Islet precursor cell (in vitro differentiated cells): ENCODE data around the gene CNOT3.
"Not testable (repeated sequence)": the region's sequence is repeated elsewhere in the genome, so short reads cannot be mapped to it uniquely, and the experiment has no call there.

Source experiments
- DNase-seq: peaks from one replicate; pipeline ENCODE4 v3.0.0-alpha.2; 2018

CNOT3 gene

DNA sequence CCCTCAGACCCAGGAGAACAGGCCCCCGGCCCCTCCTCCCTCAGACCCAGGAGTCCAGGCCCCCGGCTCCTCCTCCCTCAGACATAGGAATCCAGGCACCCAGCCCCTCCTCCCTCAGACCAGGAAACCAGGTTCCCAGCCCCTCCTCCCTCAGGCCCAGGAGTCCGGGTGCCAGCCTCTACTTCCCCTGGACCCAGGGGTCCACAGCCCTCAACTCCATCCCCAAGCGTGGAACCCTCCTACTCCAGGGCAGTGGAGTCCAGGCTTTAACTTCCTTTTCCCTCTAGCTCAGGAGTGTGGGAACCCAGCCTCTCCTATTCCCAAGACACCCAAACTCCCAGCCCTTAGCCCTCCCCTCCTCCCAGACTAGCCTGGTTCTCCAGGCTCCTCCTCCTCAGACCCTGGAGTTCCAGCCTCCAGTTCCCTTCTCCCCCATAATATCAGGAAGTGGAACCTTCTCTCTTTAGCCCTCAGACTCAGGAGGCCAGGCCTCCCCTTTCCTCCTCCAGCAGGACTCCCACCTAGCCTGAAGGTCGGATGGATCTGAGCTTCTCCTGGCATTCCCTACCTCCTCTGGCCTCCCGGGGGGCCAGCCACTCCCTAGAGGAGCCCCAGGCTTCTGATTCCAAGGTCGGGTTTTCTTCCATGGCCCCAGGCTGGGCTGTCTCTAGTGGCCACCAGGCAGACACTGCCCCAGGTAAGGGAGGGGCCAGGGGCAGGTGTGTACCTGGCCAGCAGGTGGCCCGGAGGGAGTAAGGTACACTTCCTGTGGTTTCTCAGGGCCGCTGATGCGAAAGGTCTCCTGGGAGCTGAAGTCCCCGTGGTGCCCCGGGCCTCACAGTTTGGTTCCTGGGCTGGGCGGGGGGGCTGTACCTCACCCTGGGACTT, 35.2 kb downstream of the CNOT3 start, which contains the start of gene TMC4:
TMC4 (minus strand) TSS at position 690 of the 888 bp plus-strand sequence; CDS start at position 647, 43 bp downstream.
- DNase-seq, result peak; percentile 90

DNA sequence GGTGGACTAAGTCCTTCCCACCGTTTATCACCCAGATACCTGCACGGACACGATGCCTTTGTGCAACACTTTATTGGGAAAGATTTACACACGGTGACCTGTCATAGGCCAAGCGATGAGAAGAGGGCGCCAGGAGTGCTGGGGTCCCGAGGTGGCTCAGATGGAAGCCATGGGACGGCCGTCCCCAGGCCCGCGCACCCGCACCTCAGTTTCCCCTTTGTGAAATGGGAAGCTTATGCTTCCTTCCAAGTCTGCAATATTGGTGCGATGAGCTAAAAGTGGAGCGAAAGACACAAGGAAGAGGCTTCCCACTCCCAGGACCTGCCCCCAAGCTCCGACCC, 35.8 kb downstream of the CNOT3 start:
- no peak for DNase-seq

- no peak for DNase-seq
Measured at GRCh38 chr19:54173951-54174834, 36.6 kb downstream of the CNOT3 start.

DNA sequence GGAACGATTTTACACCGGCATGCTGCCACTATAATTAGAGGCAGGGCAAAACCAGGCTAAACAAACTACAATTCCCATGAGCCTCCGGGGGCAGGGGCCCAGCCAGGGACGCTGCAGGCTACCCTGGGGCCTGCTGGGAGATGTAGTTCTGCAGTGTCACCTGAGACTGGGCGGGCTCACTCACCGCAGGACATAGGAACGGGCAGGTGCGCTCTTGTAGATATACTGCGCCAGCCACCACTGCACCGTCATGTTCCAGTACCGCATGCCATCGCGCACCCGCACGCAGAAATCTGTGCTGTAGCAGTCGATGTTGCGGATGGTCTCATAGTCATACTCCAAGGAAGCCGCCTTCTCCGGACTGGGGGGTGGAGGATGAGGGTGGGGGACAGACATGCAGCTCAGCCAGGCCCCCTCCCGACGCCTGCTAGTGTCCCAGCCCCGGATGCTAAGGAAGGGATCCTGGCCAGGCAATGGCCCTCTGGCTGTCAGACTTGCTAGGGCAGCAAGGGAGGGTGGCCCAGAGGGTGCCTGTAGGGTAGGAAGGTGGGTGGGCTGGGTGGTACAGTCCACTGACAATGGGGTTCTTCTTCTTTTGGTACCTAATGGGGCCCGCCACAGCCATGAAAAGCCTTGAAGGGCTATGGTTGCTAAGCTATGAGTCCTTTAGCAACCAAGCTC, 41.2 kb downstream of the CNOT3 start:
- no peak for DNase-seq

- no peak for DNase-seq
Measured at GRCh38 chr19:54179262-54179852, 41.8 kb downstream of the CNOT3 start.

DNA sequence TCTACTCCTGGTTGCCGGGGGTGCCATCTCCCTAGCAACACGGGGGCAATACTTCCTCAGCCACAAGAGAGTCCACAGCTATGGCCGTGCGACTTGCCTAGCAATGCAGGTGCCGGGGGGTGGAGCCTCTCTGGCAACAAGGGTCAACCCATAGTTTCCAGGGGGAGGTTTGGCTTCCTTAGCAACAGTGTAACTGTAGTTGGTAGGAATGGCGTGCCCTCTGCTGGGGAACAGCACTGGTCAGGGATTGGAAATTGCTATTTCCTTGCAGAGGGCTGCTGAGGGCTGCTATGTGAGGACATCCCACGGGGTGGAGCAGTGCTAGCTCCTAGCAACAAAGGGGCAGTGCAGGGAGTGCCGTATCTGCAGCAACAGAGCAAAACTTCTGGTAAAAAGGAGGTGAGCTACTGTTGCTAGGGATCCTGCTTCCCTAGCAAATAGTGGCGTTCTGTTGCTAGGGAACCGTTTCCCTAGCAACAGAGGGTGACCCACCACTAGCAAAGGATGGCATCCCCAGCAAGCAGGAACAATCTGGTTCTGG, 42.4 kb downstream of the CNOT3 start:
- DNase-seq, result peak; percentile 94

DNA sequence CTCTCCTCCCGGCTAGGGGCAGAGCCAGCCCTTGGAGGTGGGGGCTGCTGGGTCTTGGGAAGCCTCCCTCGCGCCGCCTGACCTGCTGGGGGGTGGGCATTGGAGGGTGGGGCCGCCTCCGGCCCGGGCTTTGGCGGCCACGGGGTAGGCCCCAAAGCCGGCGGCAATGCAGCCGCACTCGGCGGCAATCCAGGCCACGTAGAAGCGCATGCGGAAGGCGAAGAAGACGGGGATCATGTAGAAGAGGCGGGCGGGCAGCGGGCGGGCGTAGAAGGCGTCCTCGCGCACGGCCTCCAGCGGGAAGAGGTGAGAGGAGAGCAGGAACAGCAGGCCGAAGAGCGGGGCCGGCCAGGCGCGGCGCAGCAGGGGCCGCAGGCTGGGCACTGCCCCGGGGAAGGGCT, 43.1 kb downstream of the CNOT3 start:
- no peak for DNase-seq

GRCh38 chr19:54181894-54182293, 44.3 kb downstream of the CNOT3 start:
- not testable (repeated sequence) for DNase-seq

DNA sequence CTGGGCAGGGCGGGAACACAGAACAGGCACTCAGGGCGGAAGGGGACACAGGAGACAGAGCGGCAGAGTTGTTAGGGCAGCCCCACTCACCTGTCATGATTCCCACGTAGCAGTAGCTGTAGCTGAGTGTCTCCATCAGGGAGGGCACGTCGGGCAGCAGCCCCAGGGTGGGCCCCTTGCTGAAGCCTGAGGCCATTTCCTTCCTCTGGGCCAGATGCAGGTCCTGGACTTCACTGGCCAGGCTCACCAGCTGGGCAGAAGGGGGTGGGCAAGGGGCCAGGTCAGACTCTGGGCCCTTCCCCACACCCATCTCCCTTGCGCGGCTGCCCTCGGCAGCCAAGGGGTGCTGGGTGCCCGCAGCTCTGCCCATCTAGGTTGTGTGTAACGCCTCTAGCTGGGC, 45.9 kb downstream of the CNOT3 start:
- DNase-seq, result no peak

DNA sequence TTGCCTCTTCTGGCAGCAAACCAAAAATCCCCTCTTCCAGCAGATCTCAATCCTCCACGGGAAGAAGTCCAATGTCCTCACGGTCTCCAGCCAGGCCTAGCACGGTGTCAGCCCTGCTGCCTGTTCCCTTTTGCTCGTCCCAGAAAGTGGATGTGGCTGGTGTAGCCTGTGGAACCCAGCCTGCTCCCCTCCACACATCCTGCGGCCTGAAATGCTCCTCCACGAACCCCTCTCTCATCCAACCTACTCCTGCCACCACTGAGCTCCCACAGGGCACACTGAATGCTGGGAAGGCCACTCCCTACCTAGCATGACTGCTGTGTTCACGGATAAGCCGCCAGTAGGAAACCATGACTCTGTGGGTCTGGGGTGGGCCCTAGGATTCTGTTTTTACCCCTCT, 48.8 kb downstream of the CNOT3 start:
- DNase-seq, result no peak

DNA sequence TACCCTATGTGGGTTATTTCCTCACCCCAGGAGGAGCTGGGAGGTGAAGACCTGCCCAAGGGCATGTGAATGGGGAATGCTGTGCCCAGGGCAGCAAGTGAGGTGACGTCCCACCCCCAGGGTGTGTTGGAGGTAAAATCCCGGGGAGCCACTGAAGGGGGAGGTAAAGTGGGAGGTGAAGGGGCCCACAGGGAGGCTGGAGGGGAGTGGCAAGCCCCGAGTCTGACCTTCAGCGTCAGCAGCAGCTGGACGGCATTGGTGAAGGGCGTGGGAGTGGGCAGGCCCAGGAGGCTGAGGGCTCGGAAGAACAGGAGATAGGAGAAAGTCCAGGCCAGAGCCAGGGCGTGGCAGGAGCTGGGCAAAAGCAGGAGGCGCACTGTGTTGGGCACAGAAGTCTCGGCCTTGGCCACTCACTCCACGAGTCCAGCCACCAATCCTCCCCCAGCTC, 49.4 kb downstream of the CNOT3 start:
- DNase-seq, result no peak

DNA sequence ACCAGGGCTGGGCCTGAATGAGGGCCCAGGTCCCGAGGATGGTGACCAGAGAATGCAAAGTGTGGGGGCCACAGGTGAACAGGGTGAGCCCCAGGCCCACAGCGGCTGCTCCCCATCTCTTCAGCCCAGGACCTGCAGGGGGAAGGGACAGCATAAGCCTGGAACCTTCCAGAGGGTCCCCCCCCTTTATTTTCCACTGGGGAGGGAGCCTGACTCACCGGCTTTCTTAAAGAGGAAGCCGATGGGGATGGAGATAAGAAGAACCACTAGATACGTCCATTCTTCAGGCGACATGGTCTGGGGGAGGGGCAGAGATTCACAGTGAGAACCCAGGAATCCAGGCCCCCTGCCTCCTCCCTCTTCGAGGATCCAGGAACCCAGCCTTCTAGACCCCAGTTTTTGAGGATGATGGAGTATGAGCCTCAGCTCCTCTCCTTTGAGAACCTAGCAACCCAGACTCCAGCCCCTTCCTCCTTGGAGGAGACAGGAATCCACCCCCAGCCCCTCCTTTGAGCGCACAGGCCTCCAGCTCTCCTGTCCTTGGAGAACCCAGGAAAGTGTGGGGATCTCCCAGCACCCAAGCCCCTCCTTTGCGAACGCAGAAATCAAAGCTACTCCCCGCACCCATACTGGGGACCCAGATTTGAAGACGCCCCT, 50.8 kb downstream of the CNOT3 start:
- peak; percentile 67 for DNase-seq

DNA sequence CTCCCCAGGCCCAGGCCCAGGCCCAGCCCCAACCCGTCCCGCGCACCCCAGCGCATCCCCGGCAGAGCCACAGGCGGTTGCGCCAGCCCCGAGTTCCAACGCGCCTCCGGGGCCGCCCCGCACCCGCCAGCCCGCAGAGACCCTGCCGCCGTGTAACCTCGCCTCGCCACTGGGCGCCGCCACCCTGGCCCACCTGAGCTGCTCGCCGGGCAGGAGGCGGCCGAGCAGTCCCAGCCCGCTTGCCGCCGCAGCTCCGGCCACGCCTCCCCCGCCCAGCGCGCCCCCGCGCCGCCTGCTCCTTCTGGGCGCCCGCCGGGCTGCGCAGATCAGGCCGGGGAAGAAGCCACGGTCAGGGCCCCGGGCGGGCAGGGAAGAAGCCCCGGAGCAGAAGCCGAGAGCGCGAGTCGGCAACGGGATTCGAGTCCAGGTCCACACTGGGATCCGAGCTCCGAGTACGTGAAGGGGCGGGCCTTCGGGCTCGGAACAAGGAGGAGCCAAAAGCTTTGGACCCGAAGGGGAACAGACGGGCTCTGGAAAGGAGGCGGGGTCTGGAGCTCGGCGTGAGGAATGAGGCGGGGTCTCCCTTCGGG, 51.7 kb downstream of the CNOT3 start, which contains the start of gene MBOAT7:
MBOAT7 (minus strand) TSS at position 436 of the 590 bp plus-strand sequence. CDS start 1,072 bp downstream, outside the sequence.
- DNase-seq, result no peak

GRCh38 chr19:54189735-54190502, 52.4 kb downstream of the CNOT3 start:
- peak; percentile 100 for DNase-seq

- peak; percentile 100 for DNase-seq
Measured at GRCh38 chr19:54190503-54191010, 53.0 kb downstream of the CNOT3 start.

GRCh38 chr19:54191011-54191810, 53.6 kb downstream of the CNOT3 start, which contains the start of gene TSEN34:
TSS of gene TSEN34 (plus strand) at chr19:54191308. CDS start at chr19:54191365, 57 bp downstream.
- peak; percentile 92 for DNase-seq

GRCh38 chr19:54191811-54192453, 54.4 kb downstream of the CNOT3 start:
- DNase-seq, result no peak

DNA sequence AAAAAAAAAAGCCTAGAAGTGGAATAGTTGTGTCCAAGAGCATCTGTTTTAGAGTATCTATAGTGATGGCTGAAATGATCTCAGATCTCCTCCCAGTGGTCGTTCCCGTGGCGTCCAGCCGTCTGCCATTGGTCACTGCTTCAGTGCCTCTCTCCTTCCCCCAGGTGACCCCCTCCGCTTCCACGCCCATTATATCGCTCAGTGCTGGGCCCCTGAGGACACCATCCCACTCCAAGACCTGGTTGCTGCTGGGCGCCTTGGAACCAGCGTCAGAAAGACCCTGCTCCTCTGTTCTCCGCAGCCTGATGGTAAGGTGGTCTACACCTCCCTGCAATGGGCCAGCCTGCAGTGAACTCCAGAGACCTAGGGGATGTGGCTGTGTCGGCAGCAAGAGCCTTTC, 55.4 kb downstream of the CNOT3 start:
- no peak for DNase-seq

- DNase-seq, result not testable (repeated sequence)
Measured at GRCh38 chr19:54194463-54194862, 56.9 kb downstream of the CNOT3 start.
